Measurements from ENCODE around the gene MGRN1.

MGRN1 gene

GRCh38 chr16:4699046-4699556 is 74.5 kb downstream of the MGRN1 start:
- no peak for DNase-seq (ENCODE audit: low spot score)

DNA sequence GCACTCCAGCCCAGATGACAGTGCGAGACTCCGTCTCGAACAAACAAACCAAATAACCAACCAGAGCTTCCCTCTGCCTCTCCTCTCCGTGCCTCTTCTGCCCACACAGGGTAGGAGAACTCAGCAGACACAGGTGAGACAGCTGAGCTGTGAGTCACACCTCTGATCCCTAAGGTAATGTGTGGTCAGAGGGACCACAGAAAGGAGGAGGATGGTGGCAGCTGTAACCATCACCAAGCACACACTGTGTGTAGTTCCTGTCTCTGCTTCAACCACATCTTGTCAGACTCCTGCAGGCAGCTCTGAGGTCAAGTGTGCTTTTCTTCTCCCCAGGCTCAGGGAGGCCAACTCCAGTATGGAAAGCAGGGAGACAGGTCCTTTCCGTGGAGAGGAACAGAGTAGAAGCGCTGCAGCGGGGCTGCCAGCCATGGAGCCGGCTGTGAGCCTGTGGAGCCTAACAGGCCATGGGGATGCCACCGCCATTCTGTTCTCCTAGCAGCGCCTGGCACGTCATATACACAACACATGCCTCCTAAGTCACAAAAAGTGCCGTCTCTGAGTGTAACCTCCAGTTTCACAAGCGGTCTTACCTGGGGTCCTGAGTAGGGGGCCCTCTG is 75.9 kb downstream of the MGRN1 start:
- DNase-seq (ENCODE audit: low spot score) = no peak

- DNase-seq (ENCODE audit: low spot score) = no peak
Observed at GRCh38 chr16:4700997-4701743, 76.5 kb downstream of the MGRN1 start.

DNA sequence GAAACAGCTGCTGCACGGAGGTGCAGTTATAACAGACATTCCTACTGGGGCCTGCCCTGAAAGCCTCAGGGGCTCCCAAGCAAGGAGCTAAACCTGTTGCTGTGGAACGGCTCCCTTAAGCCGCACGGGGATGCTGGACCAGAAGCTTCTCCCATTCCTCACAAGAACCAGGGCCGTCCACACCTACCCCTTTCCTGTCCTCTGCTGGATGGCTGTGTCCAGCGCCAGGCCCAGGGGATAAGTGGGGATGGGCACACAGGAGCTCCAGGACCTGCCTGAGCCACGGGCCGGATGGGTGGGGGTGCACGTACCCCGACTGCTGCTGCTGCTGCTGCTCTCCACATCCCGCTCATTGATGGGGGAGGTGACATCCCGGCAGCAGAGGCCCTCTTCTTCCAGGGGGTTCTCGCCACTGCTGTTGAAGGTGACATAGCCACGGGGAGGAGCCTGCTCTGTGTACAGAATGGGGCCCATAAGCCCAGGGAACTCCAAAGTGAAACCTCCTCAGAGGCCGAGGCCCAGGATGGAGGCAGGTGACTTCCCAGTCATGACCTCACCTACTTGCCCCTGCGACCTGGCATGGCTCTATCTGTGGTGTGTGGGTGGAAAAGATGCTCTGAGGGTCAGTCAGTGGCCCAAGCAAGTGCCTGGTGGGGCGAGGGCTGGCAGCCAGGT is 77.3 kb downstream of the MGRN1 start:
- DNase-seq (ENCODE audit: low spot score) = no peak

DNA sequence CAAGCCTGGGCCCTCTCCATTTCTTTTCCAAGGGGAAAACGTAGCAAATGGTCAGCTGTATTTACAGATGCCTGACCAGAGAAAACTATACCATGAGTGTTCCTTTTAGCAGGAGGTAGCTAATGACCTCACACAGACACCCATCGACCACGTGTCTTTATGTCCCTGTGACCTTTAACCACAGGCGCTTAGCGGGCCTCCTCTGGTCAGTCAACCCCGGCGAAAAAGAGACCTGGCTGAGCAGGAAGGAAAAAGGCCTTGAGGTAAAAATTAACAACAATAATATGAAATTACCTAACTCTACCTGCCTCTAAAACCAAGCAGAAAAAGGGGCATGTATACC is 77.8 kb downstream of the MGRN1 start:
- DNase-seq (ENCODE audit: low spot score) = no peak

DNA sequence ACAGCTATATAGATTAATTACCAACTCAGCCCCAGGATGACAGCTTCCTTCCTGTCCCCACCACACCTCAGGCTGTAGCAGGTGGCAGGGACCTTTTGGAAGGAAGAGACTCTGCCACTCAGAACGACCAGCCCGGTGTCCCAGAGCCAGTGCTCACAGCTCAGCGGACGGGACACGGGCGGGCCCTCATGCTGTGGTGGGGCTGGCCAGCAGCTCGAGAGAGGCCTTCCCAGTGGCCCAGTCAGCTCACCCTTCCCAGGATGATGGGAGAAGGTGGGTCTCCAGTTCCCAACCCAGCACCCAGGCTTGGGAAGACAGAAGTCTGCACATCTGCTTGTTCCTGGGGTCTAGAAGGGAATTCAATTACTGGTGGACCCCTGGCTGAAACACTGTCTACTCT is 79.3 kb downstream of the MGRN1 start:
- no peak for DNase-seq (ENCODE audit: low spot score)

GRCh38 chr16:4704491-4704890 is 79.9 kb downstream of the MGRN1 start:
- DNase-seq (ENCODE audit: low spot score) = no peak

DNA sequence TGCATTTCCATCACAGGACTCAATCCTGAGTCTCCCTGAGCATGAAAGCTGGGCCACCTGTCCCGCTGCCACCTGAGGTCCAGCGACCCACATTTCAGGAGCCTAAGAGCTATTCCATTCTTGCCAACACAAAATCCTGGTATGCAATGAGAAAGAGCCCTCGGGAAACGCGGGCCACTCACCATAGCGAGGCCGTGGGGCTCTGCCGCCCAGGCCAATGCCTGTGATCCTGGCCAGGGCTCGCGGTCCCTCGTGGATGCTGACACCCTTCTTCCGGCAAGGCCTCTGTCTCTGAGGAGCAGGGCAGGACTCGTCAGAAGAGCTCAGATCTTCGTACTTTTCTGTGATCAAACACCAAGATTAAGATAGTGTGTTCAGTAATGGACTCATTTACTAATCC is 80.3 kb downstream of the MGRN1 start:
- DNase-seq (ENCODE audit: low spot score) = no peak

DNA sequence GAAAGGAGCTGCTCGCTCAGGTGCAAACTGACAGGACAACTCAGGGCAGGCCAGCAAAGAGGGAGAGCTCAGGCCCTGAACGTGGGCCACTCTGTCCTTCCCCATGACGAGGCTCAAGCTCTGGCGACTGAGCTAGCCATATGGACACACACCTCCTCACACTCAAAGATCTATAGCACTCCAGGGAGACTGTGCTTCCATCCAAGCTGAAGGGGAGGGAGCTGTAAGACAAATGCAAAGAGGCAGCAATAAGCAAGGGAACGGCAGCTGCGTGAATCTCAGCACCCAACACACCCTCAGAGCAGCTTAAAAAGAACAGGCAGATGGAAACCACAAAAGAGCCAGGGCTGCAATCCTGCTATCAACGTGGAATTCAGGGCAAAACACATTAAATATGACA is 82.2 kb downstream of the MGRN1 start:
- DNase-seq (ENCODE audit: low spot score) = no peak

- no peak for DNase-seq (ENCODE audit: low spot score)
Observed at GRCh38 chr16:4709481-4709880, 84.9 kb downstream of the MGRN1 start.

- no peak for DNase-seq (ENCODE audit: low spot score)
Observed at GRCh38 chr16:4713663-4714501, 89.3 kb downstream of the MGRN1 start.

GRCh38 chr16:4714996-4715395 is 90.4 kb downstream of the MGRN1 start:
- no peak for DNase-seq (ENCODE audit: low spot score)

DNA sequence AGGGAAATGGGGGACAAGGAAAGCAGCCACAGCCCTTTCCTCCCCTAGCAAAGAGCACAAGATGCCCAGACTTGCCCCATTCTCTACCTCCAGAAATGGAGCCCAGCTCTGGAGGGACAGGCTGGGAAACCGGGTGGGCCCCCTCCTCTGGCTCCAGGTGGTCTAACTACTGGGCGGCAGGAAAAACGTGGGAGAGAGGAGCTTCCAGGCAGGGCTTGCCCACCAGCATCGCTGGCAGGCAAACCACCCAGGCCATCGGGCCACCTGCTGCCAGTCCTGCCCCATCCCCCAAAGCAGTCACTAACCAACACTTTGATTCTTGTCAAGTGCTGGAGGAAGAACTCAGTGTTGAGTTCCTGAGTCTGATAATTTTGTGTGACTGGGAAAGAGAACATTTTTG is 93.8 kb downstream of the MGRN1 start:
- no peak for DNase-seq (ENCODE audit: low spot score)

- no peak for DNase-seq (ENCODE audit: low spot score)
Observed at GRCh38 chr16:4723071-4723767, 98.6 kb downstream of the MGRN1 start.

DNA sequence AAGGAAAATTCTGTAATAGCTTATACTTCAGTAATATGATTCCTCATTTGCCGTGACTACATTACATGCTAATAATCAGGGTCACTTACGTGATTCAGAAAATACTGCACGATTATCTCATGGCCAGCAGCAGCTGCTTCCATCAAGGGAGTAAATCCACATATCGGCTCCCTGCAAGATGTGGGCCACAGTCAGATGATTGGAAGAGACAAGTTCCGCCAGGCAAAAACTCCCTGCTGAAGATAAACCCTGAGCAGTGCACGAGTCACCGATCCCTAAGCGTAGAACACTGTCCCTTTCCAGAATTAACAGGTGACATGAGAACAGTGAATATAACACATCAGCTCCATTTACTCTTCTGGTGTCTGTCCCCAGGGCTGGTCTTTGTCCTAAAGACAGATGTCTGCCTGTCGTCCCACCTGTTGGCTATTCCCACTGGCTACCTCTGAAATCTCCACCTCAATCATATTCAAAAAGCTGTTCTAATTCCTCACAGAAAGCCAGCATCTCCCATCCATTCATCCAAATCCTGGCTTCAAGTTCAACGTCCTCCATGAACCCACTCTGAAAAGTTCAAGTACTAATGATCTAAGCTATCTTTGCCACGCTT is 100.1 kb downstream of the MGRN1 start:
- no peak for DNase-seq (ENCODE audit: low spot score)

GRCh38 chr16:4726616-4727015 is 102.0 kb downstream of the MGRN1 start:
- DNase-seq (ENCODE audit: low spot score) = no peak

DNA sequence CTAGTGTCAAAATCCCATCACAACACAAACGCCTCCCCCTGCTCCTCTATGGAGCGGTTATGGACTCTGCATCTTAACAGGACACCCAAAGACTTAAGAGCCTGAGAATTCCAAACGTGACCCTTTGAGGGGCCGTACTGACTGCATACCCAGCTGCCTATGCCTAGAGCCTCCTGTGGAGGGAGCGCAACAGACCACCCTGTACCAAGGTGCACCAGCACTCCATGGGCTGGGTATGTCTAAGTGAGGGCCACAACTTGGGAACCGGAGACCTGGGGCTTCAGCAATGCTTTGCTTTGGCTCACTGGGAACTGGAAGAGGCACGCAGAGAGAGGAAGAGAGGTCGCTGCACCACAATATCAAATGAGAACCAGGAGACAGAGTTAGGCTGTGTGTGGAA is 104.0 kb downstream of the MGRN1 start:
- no peak for DNase-seq (ENCODE audit: low spot score)

GRCh38 chr16:4729876-4730275 is 105.2 kb downstream of the MGRN1 start:
- DNase-seq (ENCODE audit: low spot score) = no peak

- DNase-seq (ENCODE audit: low spot score) = no peak
Observed at GRCh38 chr16:4733211-4733742, 108.7 kb downstream of the MGRN1 start.

GRCh38 chr16:4733747-4734062 is 109.1 kb downstream of the MGRN1 start:
- no peak for DNase-seq (ENCODE audit: low spot score)

GRCh38 chr16:4734063-4734729 is 109.6 kb downstream of the MGRN1 start, which contains the start of the genes ANKS3 and DNAAF8:
Gene ANKS3 (minus strand): TSS chr16:4734271. CDS start chr16:4730149, 4,122 bp downstream.
Gene DNAAF8 (plus strand): TSS chr16:4734537. CDS start chr16:4736515, 1,978 bp downstream.
- peak; percentile 95 for DNase-seq (ENCODE audit: low spot score)

All from putamen (tissue), 1 donor.